RWPE1 (cell line): ENCODE measurements around the gene VRK2.

ENCODE experiments used
- CTCF ChIA-PET: fragments of 350-600 bp; sonication (Branson Sonifier 250); formaldehyde crosslinking; extraction: SDS; loops from one replicate; lab custom pipeline; 2021; lab: Yijun Ruan, JAX
- POLR2A ChIA-PET: fragments of 400-600 bp; formaldehyde crosslinking; extraction: SDS; loops from one replicate; lab custom pipeline; 2020; ENCODE audit warnings: antibody characterized with exemption; ENCODE audit not compliant: low non-redundant PET; lab: Yijun Ruan, JAX
- DNase-seq: peaks from one replicate; pipeline ENCODE4 v3.0.0; 2012; ENCODE audit warnings: low spot score
- H3K27ac ChIP-seq: fragments of 450-650 bp; 2 replicates; pipeline ENCODE4 v1.5.1; 2017
- CTCF ChIP-seq: fragments of 450-650 bp; conservative IDR thresholded peaks from 2 replicates; pipeline ENCODE4 v1.5.1; 2017; ENCODE audit warnings: low read depth, mild to moderate bottlenecking

VRK2 gene

GRCh38 chr2:58042486-58042970 lies 4.1 kb upstream of the VRK2 start:
- TF ChIP-seq CTCF = no peak
- ChIA-PET POLR2A (no interaction called here), CTCF (no interaction called here)
- no peak overlapping the region for H3K27ac ChIP-seq
- DNase-seq = peak; percentile 60

DNA sequence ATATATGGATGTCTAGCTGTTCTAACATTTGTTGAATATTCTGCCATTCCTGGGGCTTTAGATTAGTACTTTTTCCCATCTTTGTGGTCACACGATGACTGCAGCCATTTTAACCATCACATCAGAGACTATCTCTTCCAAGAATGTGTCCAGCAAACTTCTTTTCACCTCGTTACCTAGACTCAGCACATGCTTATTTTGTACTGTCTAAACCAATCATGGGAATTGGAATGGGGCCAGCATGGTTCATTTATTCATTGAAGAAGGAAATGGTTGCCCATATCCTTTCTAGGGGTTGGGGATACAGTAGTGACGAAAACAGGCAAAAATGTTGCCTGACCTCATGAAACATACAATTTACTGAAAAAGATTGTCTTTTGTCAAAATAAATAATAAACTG lies 2.5 kb upstream of the VRK2 start:
- DNase-seq = no peak
- H3K27ac ChIP-seq = no peak overlapping the region
- ChIA-PET CTCF (no interaction called here), POLR2A (no interaction called here)
- TF ChIP-seq CTCF = no peak

DNA sequence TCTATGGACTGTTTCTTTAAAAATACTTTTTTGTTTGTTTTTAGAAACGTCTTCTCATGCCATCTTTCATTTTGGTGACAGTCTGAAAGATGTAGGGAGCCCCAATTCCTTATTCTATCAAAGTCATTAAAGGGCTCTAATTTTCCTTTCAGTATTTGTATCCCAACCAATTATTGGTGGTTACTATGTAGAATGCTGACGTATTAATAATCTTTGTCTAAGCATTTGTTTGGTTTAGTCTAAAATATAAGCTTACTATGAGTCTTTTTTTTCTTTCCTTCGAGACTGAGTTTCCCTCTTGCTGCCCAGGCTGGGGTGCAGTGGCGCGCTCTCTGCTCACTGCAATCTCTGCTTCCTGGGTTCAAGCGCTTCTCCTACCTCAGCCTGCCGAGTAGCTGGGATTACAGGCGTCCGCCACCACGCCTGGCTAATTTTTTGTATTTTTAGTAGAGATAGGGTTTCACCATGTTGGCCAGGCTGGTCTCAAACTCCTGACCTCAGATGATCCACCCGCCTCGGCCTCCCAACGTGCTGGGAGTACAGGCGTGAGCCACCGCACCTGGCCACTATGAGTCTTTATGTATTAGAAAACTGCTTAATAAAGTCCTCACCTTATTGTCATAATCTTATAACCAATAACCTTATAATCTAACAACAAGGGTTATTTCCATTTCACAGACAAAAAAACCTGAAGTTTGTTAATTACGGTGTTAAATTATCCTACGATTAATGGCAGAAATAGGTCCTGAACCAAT lies 849 bp upstream of the VRK2 start:
- no peak for DNase-seq
- ChIA-PET CTCF (interaction anchor here (0.6 kb wide), 1 partner anchor 12 kb away, joined by 5 read pairs; no protein-coding TSS in a partner anchor), POLR2A (interaction anchor here (0.6 kb wide), 1 partner anchor 108 kb away, joined by 6 read pairs; no protein-coding TSS in a partner anchor)
- H3K27ac ChIP-seq = peak overlapping the region; percentile 98
- TF ChIP-seq CTCF = no peak

DNA sequence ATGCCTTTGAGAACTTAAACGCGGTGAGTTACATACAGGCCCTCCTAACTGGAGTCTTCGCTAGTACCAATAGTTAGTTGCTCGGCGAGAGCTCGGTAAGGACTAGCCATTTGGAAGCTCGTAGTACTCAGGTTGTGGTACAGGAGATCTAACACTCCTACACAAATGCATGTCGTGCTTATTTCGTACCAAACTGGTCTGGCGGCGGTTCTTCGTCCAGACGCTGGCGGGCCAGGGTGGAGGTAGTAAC lies 346 bp upstream of the VRK2 start:
- no peak for DNase-seq
- ChIA-PET POLR2A (interaction anchor here (0.6 kb wide), 1 partner anchor 109 kb away, joined by 6 read pairs; no protein-coding TSS in a partner anchor), CTCF (interaction anchor here (0.6 kb wide), 1 partner anchor 13 kb away, joined by 5 read pairs; no protein-coding TSS in a partner anchor)
- H3K27ac ChIP-seq = peak overlapping the region; percentile 98
- no peak for TF ChIP-seq CTCF

GRCh38 chr2:58047373-58047935 lies 848 bp downstream of the VRK2 start:
- DNase-seq = peak; percentile 30
- TF ChIP-seq CTCF = no peak
- POLR2A ChIA-PET = no interaction called here
- CTCF ChIA-PET = no interaction called here
- peak overlapping the region; percentile 98 for H3K27ac ChIP-seq

DNA sequence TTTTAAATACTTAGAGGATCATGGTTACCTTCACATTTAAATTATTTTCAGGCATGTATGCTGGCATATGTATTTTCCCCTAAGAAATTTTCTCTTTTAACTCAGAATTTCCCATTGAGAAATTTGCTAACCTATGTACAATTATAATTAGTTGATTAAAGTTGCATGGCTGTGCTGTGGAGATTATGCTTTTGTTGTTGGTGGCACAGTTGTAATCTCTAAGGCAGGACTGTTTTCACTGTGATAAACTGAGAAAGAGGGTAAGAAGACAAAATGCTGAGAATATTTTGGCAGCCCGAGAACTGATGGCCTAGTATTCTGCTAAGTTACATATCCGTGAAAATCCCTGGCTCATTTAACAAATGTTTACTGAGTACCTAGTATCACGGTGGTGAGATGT lies 1.4 kb downstream of the VRK2 start:
- no peak overlapping the region for H3K27ac ChIP-seq
- DNase-seq = no peak
- CTCF ChIA-PET = no interaction called here
- POLR2A ChIA-PET = no interaction called here
- TF ChIP-seq CTCF = no peak
